Smooth muscle cell of the brain vasculature (primary cell): ENCODE data around the gene PTPN14.

Source experiments
- DNase-seq: peaks from one replicate; pipeline ENCODE4 v3.0.0-alpha.2; 2012; ENCODE audit warnings: low read depth, low spot score

The PTPN14 gene

DNA sequence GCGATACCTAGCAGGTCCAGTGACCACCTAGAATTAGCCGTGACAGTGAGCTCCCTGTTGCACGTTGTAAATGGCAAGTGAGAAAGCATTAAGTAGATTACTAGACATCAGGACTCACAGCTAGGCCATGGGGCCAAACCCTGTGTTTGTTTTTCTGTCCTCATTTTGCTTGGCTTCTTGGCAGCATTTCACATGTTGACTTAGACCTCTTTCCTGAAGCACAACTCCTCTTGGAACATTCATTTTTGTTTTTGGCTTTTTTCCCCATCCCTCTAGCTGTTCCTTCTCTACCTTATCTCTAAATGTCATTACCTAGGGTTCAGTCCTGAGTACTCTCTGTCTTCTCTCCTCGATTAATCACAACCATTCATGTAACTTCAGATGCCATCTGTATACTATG is 16.9 kb upstream of the PTPN14 start:
- no peak for DNase-seq

DNA sequence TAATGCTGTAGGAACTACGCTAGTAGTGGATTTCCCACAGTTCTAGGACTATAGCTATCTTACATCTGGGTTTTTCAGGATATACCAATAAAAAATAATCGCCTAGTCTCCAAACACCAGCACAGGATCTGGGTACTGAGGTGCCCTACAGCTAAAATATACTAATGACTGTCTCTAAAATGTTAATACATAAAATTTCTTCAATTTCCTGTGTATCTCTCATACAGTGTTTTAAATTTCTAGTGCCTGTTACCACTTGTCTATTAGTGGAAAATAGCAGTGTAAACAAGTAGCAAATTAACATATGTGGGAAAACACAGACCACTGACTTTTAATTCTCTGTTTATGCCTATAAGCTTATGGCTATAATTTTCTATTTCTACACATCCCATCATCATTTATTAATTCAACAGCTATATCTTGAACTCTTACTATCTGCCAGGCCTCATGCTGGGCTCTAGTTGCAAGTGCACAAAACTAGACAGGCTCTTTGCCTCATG is 16.1 kb upstream of the PTPN14 start:
- DNase-seq = no peak

DNA sequence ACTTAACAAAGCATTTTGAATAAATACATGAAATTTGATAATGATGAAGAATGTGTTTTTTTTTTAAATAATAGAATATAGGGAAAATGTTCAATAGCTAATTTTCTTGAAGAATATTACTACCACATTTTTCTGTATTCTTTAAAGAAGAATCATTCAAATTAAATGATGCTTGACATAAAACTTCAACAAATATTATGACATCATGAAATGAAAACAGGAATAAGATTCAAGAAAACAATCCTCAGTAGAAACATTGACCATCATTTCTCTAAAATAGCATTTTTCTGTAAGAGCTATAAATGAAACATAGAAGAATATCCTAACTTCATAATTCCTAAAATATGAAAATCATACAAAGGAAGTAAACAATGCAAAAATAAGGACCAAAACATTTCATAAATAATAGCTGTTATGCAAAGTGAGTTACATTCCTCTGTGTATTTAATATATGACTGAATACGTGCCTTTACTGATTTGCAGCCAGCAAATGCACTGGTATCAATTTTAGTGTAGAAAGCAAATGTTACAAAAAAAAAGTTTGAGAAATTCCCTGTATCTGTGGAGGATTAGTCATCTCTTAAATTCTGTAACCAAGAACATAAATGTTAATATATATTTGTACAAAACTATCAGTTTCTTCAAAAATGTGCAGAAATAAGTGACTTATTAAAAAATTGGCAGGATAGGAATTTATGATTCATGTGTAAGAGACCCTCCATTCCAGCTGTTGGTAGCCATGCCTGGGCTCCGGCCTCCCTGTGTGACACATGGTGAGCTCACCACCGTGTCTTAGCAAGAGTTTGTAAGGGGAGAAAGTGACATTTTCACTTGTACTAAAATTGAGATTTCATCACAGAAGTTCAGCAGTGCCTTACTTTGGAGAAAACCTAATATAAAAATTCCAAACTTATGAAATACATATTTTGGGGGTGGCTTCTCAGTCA is 15.0 kb upstream of the PTPN14 start:
- DNase-seq = no peak

DNA sequence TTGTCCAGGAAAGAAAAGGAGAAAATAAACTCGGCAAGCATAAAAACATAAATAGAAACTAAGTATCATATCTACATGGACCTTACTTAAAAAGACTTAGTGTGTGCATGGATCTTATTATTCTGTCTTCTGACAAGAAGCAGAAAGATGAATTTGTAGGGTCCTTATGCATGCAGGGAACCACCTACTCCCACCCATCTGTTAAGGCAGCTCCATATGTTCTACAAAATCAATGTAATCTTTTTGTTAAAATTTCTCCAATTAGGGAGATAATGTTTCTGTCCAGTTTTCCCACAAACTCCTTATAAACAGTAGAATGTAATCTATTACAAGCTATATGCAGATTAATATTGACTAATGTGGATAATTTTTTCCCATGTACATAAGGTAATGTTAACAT is 13.9 kb upstream of the PTPN14 start:
- DNase-seq = no peak

DNA sequence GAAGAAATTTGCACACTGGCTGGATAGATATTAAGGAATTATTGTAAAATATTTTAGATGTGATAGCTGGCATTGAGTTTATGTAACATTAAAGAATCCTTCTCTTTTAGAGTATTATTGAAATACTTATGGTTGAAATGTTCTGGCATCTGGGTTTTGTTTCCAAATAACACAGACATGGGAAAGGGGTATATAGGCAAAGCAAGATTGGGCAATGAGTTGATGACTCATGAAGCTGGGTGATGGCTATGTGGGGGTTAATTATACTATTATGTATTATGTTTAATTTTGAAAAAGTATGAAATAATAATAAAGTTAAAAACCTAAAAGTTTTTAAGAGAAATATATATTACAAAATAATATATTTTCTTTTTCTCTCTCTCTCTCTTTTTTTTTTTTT is 12.5 kb upstream of the PTPN14 start:
- DNase-seq = no peak

DNA sequence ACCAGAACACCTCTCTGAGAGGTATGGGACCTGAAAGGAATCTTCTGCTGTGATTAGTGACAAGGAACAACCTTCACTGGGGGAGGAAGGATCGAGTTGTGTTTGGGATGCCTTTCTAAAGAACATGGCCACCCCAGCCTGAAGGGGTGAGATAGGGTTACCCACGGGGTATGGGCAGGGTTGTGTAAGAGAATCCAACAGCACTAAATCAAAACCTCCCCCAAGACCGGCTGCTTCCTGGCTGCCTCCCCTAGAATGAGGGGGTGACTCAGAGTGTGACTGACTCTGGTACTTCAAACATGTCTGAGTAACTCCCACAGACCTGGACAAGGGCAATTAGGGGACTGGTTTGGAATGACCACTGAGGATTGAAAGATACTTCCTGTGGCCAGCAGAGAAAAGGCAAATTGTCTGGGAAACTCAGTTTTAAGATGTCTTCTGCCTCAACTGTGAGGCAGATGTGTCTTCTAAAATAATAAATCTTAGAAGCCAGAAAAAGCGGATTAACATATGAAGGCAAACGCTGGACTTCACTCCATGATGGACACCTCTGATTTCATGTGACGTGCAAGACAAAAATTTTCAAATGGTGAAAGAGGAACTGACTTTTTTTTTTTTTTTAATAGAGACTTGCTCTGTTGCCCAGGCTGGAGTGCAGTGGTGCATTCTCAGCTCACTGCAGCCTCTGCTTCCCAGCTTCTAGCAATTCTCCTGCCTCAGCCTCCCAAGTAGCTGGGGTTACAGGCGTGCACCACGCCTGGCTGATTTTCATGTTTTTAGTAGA is 6.7 kb upstream of the PTPN14 start:
- no peak for DNase-seq

DNA sequence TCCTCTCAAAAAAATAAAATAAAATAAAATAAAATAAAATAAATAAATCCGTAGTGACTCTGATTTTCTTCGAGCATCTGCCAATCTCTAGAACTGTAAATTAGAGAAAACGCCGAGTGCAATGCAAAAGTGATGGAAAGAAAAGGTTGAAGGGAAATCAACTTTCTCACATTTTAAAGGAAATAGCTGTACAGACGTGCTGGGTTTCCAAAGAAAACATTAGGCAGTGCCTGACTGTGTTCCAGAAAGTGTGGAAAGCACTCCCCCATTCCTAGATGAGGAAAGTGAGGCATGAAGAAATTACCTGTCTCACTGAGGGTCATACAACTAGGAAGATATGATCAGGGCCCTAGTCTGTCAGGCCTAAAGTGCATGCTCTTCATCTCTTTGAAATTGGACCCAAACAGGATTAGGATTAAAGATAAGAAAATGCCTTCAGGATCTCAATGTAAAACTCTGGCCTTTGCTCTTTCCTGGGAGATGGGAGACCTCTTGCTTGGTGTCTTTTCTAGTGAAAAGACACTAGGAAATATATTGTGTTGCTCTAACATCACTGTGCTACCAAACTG is 1.8 kb upstream of the PTPN14 start:
- no peak for DNase-seq

DNA sequence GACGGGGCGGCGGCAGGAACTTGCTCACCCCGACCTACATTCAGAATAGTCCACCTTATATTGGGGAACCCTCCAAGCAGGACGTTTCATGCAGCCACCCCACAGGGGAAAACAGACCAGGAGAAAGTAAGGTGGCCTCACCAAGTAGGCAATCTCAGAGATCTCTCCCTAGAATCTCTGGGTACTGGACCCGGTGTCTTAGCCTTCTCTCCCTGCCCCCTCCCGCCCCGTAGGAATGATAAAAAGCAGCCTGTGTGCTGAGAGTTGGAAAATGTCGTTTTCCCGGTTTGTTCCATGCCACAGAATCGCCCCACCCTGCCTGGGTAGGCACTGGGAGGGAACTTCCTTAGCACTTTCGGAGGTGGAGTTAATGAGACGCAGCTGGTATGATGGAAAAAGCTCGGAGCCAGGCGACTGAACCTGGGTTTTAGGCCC is 789 bp upstream of the PTPN14 start:
- DNase-seq = no peak

DNA sequence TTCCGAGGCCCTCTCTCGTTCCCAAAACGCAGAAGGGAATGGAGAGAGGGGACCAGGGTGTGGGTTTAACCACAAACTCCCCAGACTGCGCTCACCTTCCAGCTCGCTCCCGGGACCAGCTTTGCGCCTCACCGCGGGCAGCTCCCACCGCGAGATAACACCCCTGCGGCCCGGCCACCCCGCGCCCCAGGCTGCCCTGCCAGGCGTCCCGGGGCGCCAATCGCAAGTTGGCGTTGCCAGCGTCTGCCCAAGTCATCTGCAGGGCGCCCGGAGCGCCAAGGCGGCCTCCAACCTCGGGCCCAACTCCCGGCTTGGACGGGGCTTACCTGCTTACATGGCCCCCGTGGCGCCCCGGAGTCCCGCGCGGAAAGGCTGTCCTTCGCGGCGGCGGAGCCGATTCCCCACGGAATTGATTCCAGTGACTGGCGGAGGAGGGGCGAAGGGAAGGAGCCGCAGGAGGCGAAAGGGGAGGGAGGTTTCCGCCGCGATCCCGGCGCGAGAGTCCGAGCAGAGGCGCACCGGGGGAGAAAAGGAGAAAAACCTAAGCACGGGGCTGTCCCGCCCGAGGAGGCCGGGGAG is 456 bp downstream of the PTPN14 start:
- no peak for DNase-seq

DNA sequence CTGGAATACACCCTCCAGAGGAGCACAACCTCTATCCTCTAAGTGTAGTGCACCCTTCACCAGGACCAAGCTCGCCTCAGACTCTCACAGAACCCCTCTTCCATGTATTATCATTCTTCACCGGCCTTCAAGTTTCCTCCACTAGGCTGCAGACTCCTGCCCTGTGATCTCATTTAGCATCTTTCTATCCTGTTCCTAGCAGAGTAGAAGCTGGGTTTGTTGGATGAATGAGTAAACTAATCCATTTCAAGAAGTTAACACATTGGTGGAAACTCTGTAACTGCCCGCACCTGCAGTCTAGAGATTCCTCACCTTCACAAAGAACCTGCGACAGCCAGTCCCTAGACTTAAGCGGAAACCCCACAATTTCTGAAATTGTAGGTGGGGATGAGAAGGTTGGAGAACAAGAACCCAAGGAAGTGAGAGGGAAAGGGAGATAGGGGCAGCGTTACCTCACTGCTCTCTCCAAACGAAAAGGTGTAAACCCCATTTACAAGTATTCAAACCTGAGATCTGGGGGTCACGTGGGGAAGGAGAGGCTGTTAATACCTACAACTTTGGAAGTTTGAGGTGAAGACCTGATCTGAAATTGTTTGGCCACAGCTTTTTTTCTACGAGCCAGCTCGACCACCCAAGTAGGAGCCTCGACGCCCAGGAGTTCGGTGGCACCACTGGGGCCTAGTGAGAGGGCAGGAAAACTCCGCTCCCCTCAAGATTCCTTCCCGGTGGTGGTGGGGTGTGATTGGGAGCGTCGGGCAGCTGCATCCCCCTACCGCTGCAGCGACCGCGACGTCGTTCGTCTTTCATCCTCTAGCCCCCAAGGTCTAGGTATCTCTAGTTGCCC is 1.2 kb downstream of the PTPN14 start:
- no peak for DNase-seq

DNA sequence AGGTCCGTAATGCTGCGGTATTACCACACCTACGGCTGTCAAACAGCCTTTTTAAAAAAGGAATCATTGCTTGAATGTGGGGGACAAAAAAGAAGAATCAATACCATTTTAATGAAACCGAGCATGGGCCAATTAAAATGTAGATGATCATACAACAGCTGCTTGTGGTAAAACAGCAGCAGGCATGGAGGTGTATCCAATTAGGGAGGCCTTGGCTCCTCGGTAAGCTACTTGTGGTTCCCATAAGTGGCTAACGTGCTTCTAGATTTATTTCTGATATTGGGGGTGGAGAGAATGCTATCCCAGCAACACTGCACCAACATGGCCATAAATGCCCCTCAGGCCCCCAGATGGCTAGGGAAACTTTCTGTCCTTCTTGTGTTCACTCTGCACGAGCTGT is 1.8 kb downstream of the PTPN14 start:
- DNase-seq = no peak

DNA sequence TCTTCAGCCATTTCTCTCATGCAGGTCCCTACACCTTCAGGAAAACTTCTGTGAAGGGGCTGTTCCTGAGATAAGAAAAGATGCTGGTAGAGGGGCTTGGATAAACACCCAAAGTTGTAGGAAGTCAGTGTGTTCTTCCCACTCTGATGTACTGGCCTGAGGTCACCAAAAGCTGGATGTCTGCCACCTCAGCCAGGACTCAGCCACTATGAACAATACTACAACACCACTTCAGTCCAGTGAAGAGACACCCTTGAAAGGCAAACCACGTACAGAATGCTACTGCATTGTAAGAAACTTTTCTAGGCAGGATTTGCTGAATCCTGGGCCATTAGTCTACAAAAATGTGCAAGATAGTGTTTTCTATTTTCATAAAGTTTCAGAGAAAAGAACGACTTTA is 2.4 kb downstream of the PTPN14 start:
- no peak for DNase-seq

DNA sequence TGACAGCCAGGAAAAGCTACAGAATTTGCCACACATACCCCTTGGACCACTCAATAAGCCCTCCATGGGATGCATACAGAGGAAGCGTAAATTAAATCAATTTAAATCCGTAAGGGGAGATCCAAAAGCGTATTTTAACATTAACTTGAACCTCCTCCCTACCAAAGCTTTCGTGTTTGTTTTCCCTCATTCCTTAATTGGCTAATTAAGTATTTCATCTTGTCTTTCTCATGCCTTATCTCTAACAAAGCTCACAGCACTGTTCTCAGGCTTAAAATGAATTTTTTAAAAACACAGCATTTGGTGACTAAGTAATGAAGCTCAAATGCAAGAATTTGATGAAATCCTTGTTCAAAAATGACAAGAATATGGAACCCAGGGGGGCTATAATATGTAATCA is 3.1 kb downstream of the PTPN14 start:
- no peak for DNase-seq

DNA sequence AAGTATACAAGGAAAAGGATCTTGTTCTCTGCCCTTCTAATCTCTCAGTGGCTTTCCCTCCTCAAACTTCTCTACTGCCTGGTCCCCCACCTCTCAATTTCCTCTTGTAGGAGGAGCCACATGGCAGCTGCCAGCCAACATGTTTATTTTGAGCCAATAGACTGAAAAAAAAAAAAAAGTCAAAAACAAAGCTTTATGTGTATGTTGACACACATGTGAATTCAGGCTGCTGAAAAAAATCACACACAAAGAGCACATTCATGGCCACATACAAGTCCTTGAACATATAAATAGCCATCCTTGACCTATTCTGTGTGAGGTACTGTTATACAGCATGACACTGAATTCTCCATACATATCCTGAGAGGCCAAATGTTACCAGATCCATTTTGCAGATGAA is 3.7 kb downstream of the PTPN14 start:
- DNase-seq = no peak

DNA sequence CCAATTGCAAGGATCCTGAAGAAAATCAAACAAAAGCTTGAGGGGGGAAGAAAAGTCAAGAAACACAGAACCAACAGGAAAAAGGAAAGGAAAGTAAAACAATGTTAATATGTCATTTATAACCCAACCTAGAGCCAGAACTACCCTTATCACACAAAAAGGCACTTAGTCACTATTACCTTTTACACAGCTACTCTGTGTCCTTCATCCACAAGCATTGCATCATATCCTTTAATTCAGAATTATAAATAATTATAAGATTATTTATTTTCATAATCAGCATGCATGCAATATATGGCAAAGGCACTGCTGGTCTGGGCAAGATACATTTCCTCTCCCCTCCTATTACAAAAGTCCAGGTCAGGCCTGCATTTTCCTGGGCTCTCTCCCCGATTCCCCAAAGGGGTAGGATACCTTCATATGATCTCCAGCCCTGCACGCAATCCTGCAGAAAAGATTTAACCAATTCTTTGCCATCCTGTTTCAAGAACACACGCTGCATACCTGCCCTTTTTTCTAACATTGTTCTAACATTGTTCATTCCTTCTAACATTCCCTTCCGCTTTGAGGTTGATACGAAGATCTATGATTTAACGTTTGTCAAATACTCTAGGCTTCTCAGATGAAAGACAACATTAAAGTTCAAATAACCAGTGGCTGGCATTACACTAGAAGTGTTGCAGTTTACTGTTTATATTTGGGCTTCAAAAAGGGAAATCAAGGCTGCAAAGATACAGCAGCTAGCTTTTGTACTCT is 4.3 kb downstream of the PTPN14 start:
- no peak for DNase-seq

DNA sequence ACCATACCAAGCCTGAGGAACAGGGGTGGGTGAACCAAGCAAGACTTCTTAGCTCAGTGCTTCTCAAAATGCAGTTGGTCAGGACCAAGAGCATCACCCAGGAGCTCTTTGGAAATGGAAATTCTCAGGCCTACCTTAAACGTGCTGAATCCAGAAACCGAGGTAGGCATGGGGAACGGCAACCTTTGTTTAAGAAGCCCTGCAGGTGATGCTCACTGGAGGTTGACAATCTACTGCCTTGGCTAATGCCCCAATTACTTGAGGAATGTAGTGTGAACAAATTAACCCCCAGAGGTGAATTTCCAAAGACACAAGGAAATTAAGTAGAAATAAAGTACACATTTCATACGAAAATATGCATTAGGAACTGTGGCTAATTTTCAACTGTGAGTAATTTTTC is 5.3 kb downstream of the PTPN14 start:
- no peak for DNase-seq

DNA sequence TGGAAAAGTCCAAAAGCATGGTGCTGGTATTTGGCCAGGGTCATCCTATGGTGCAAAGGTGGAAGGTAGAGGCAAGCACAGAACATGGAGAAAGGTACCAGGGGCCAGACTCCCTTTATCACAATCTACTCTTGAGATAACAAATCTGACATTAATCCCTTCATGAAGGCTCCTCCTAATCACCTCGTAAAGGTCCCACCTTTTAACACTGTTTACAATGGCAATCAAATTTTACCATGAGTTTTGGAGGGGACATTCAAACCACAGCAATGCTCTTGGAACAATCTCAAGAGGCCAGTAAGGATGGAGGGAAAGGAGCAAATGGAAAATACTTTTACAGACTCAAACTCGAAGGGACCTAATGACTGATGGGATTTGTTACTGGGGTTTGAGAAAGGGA is 6.1 kb downstream of the PTPN14 start:
- no peak for DNase-seq

DNA sequence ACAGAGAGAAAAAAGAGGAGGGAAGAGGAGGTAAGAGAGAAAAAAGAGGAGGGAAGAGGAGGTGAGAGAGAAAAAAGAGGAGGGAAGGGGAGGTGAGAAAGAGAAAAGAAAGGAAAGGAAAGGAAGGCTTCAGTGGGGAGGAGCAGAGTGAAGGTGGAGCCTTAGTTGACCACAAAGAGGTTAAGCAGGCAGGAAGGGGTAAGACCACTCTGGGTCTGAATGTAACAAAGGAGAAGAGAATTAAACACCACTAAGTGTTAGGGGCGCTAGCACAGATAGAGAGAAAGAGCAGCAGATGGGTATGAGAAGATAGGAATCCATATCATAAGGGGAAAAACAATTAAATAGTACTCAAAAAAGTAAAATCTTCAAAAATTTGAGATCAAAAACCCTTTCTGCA is 6.6 kb downstream of the PTPN14 start:
- no peak for DNase-seq

DNA sequence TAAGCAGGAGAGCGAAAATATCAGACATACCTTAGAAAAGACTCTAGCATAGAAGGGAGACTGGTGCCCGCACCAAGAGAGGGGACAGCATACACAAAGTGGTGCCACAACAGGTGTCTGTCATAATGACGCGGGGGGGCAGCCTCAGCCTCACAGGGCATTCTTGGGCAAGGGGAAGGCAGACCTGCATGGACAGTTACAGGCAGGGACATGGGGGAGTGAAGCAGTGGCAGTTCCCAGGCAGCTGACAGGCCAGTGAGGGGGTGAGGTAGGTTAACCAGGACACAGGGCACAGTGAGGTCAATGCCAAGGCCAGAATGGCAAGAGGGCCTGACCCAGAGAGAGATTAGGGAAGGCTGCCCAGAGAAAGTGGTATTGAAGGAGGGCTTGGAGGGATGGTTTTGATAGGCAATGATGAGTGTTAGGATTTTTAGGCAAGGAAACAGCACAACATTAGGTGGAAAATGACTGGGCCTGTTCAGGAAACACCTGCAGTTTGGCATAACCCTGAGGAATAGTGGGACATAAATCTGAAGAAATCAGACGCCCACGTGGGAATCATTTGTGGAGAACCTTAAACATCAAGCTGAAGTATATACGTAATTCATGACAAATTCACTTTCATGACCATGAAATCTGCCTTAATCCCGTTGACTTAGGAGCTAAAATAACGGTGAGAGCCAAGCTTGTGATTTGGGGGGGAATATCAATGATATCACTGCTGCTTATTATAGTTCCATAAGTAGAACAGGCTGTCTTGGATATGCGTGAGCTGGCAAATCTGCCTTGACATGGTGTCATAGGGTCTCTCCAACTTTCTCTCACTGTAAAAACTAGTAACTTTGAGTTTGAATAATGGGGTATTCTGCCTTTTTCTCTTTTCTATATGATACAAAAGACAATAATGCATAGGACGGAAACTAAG is 8.9 kb downstream of the PTPN14 start:
- DNase-seq = no peak
